Measurements from ENCODE around the gene FBXL15.

- TF ChIP-seq CTCF (IDR thresholded peaks at IDR 0.05; ENCODE audit: extremely low read depth in 1 of 2, insufficient read depth in 1 of 2, low read depth in 1 of 2, low read length in 2 of 2) (no peak), EZH2 (IDR thresholded peaks at IDR 0.05; ENCODE audit: borderline replicate concordance, low read depth, low read length, severe bottlenecking) (no peak), JUN (IDR thresholded peaks at IDR 0.05; ENCODE audit: borderline replicate concordance, insufficient read depth, insufficient read length, low read depth) (no peak), MYC (IDR thresholded peaks at IDR 0.05; ENCODE audit: low read depth, low read length) (no peak), POLR2A (IDR thresholded peaks at IDR 0.05; ENCODE audit: low read depth, low read length) (no peak)
Observed at GRCh38 chr10:102379383-102379782, 41.3 kb upstream of the FBXL15 start.
